Measurements from ENCODE around the gene CACNA2D3. TPM values are rescaled to one million over a fixed set of nuclear protein-coding genes. Genes with fewer than 3 reads are reported as not detected.

Gene CACNA2D3
- polyA plus RNA-seq, 2 of the 4 experiments (the other 2 are of a cell fraction), result 0.04 to 0.05 TPM

DNA sequence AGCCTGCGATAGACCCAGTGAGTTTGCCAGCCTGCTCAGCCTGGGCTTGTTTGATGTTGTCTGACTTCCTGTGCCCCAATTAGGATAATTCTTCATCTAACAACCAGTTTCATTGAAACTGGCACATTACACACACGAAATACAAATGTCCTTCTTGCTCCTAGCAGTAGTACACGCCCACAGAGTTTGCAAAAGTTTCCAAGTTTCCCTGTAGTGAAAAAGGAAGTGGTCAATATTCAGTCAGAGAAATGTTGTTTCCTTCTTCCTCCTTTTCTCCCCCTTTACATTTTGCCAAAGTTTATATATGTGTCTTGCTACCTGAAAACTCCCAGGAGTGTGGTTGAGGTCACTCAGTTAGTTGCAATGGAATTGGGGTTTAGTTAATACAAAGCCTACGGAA is 863.9 kb downstream of the CACNA2D3 start:
- ChIA-PET CTCF (no interaction called here), POLR2A (no interaction called here)
- DNase-seq (ENCODE audit: low read depth in 1 of 2, low spot score in 1 of 2), result no peak
- no peak for ATAC-seq
- H3K9me3 ChIP-seq, result no peaks in the 10 kb centered on the region
- no peak overlapping the region for H3K4me2 ChIP-seq
- H3K4me3 ChIP-seq, result no peak overlapping the region
- WGBS (ENCODE audit: missing lambda C conversion rate), result 28% methylated on average over 4 of the region's 4 CpGs
- H3K4me1 ChIP-seq, result no peaks in the 10 kb centered on the region
- no peak for FAIRE-seq
- H3K27ac ChIP-seq, result no peak overlapping the region
- no peak for TF ChIP-seq RCOR1 (IDR thresholded peaks at IDR 0.05; ENCODE audit: low read depth, low read length)

DNA sequence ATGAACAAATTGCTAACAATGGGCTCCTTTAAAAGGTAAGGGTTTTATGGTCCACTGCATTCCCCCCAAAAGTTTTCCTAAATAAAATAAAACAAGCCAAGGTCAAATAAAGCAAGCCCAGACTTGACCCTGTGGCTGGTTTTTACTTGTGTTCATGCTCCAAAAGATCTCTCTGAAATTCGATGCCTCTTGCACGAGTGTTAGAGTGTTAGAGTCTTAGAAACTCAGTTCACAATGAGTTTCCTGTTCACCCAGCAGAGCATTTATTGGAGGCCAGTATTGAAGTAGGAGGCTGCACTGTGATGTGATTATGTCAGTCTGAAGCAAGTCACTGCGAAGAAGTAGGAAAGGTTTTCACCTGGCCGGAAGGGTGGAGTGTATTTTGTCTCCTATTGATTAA is 865.4 kb downstream of the CACNA2D3 start:
- Histone ChIP-seq H3K9me3 (no peaks in the 10 kb centered on the region), H3K4me1 (no peaks in the 10 kb centered on the region), H3K4me2 (no peak overlapping the region), H3K4me3 (no peak overlapping the region), H3K27ac (no peak overlapping the region)
- WGBS (ENCODE audit: missing lambda C conversion rate), result 16% methylated on average over 4 of the region's 4 CpGs
- TF ChIP-seq MAFK (IDR thresholded peaks at IDR 0.05; ENCODE audit: partially characterized antibody) (no peak), NFE2L2 (conservative IDR thresholded peaks at IDR 0.05; ENCODE audit: low read length) (no peak), RCOR1 (IDR thresholded peaks at IDR 0.05; ENCODE audit: low read depth, low read length) (no peak), HDAC2 (IDR thresholded peaks at IDR 0.05) (no peak), ZFP36 (IDR thresholded peaks at IDR 0.05; ENCODE audit: borderline replicate concordance, partially characterized antibody) (no peak), NPAS2 (CRISPR knock-in tag; IDR thresholded peaks at IDR 0.05; ENCODE audit: borderline replicate concordance) (no peak)
- TF ChIP-seq, protein P1, sequence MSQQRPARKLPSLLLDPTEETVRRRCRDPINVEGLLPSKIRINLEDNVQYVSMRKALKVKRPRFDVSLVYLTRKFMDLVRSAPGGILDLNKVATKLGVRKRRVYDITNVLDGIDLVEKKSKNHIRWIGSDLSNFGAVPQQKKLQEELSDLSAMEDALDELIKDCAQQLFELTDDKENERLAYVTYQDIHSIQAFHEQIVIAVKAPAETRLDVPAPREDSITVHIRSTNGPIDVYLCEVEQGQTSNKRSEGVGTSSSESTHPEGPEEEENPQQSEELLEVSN (IDR thresholded peaks at IDR 0.05; ENCODE audit: borderline replicate concordance, low read depth), result no peak
- TF ChIP-seq, protein P2, sequence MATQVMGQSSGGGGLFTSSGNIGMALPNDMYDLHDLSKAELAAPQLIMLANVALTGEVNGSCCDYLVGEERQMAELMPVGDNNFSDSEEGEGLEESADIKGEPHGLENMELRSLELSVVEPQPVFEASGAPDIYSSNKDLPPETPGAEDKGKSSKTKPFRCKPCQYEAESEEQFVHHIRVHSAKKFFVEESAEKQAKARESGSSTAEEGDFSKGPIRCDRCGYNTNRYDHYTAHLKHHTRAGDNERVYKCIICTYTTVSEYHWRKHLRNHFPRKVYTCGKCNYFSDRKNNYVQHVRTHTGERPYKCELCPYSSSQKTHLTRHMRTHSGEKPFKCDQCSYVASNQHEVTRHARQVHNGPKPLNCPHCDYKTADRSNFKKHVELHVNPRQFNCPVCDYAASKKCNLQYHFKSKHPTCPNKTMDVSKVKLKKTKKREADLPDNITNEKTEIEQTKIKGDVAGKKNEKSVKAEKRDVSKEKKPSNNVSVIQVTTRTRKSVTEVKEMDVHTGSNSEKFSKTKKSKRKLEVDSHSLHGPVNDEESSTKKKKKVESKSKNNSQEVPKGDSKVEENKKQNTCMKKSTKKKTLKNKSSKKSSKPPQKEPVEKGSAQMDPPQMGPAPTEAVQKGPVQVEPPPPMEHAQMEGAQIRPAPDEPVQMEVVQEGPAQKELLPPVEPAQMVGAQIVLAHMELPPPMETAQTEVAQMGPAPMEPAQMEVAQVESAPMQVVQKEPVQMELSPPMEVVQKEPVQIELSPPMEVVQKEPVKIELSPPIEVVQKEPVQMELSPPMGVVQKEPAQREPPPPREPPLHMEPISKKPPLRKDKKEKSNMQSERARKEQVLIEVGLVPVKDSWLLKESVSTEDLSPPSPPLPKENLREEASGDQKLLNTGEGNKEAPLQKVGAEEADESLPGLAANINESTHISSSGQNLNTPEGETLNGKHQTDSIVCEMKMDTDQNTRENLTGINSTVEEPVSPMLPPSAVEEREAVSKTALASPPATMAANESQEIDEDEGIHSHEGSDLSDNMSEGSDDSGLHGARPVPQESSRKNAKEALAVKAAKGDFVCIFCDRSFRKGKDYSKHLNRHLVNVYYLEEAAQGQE (IDR thresholded peaks at IDR 0.05), result no peak
- FAIRE-seq (no peak), DNase-seq (ENCODE audit: low read depth in 1 of 2, low spot score in 1 of 2) (no peak), ATAC-seq (no peak)
- ChIA-PET POLR2A (no interaction called here), CTCF (no interaction called here)

DNA sequence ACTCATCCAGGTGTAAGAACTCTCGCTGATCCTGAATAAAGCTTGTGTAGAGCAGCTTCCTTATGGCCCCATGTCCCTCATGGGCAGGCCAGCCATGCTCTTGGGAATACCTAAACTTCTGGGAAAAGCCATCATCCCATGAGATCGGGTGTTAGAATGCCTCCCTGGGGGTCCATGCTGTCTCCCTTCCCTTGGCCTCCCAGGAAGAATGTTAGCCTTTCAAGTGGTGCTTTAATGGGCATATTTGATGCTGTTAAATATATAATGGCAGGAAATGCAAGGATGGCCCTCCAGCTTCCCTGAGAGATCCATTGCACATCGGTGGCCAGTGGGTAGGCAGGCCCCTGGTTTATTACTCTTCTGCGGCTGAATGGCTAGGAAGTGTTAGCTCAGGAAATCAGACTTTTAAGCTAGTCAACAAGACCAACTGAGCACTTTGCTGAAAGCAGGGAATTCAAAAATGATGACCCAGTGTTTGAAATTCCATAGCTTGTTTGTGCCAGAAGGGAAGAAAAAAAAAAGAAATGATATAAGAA is 866.0 kb downstream of the CACNA2D3 start:
- Histone ChIP-seq H3K4me1 (no peaks in the 10 kb centered on the region), H3K9me3 (no peaks in the 10 kb centered on the region), H3K4me2 (no peak overlapping the region), H3K27ac (no peak overlapping the region), H3K4me3 (no peak overlapping the region)
- CTCF ChIA-PET, result no interaction called here
- DNase-seq (ENCODE audit: low read depth in 1 of 2, low spot score in 1 of 2) (no peak), ATAC-seq (no peak), FAIRE-seq (no peak)
- TF ChIP-seq, protein P3, sequence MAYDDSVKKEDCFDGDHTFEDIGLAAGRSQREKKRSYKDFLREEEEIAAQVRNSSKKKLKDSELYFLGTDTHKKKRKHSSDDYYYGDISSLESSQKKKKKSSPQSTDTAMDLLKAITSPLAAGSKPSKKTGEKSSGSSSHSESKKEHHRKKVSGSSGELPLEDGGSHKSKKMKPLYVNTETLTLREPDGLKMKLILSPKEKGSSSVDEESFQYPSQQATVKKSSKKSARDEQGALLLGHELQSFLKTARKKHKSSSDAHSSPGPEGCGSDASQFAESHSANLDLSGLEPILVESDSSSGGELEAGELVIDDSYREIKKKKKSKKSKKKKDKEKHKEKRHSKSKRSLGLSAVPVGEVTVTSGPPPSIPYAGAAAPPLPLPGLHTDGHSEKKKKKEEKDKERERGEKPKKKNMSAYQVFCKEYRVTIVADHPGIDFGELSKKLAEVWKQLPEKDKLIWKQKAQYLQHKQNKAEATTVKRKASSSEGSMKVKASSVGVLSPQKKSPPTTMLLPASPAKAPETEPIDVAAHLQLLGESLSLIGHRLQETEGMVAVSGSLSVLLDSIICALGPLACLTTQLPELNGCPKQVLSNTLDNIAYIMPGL (CRISPR knock-in tag; IDR thresholded peaks at IDR 0.05; ENCODE audit: borderline replicate concordance), result no peak
- TF ChIP-seq TFCP2L1 (CRISPR knock-in tag; IDR thresholded peaks at IDR 0.05) (no peak), NFE2L2 (conservative IDR thresholded peaks at IDR 0.05; ENCODE audit: low read length) (no peak)
- TF ChIP-seq, protein P4, sequence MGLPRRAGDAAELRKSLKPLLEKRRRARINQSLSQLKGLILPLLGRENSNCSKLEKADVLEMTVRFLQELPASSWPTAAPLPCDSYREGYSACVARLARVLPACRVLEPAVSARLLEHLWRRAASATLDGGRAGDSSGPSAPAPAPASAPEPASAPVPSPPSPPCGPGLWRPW (IDR thresholded peaks at IDR 0.05), result no peak
- 14% methylated on average over 4 of the region's 4 CpGs for WGBS (ENCODE audit: missing lambda C conversion rate)
- POLR2A ChIA-PET, result no interaction called here

Data from A549 (cell line).